ENCODE results near the gene LHX4. TPM values are rescaled to one million over a fixed set of nuclear protein-coding genes. Genes with fewer than 3 reads are reported as not detected.

LHX4 gene
- polyA plus RNA-seq, 1 donor from 2014 or later = 0.25 TPM

DNA sequence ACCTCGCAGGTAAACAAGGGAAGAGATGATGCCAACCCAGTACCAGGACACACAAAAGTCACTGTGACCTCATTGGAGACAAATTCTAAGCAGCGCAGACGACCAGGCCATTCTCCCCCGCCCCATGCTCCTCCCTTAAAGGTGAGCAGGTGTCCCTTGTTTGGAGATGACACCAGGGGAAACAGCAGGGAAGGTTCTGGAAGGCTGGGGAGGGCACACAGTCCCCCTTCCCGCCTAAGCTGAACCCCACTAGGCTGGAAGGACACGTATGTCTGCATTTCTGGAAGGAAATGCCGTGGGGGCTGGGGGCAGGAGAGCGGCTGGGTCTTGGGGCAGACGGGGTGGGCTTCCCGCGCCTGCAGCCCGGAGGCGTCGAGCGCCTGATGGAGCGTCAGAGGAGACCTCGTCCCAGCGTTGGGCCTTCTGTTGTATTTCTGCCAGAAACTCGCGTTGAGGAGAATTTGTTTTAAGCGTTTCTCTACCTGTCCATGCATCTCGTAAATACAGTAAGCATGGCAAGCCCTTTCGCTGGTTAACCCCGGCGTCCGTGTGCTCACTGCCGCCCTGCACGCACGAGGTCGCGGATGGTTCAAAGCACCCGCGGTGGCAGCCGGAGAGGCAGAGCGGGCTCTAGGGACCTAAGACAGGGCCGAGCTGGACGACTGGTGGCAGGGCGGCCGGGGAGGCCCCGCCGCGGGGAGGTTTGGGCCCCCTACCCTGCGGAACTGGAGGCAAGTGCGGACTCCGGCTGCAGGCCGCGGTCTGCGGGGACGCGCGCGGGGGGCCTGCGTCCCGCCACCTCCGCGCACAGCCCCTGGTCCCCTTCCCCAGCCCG lies 1.2 kb upstream of the LHX4 start:
- peak overlapping the region in 2 of 3 donors; percentile 19 to 72 for H3K27ac Mint-ChIP-seq
- H3K4me3 Mint-ChIP-seq = peak overlapping the region; percentile 70 to 85 (median 80)

DNA sequence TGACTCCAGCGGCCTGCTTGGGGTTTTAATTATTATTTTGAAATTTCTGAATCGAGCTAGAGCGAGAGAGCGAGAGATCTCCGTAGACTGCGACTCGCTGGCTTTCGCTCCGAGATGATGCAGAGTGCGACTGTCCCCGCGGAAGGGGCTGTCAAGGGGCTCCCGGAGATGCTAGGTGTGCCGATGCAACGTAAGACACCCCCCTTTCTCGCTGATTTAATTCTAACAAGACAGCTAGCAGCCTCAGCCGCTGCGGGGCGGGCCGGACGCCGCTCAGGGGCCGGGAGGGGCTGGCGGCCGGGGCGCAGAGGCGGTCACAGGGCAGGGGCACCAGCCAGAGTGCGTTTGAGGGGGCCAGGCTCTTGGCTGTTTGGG lies 339 bp downstream of the LHX4 start:
- H3K27ac Mint-ChIP-seq = peak overlapping the region in 1 of 3 donors; percentile 56
- H3K4me1 Mint-ChIP-seq = peaks cover 9 to 22% (median 17%) of the 10 kb centered on the region in 3 donors
- no peaks in the 10 kb centered on the region for H3K36me3 Mint-ChIP-seq
- peaks cover 60% of the 10 kb centered on the region for H3K27me3 Mint-ChIP-seq
- peak overlapping the region; percentile 79 to 93 (median 84) for H3K4me3 Mint-ChIP-seq
- peaks cover 0 to 7% (median 0%) of the 10 kb centered on the region in 3 donors for H3K9me3 Mint-ChIP-seq

More for the DNA sequence above, 1.2 kb upstream of the LHX4 start:
- Mint-ChIP-seq H3K9me3 (peaks cover 0 to 5% (median 0%) of the 10 kb centered on the region in 3 donors), H3K36me3 (no peaks in the 10 kb centered on the region), H3K4me1 (peaks cover 6 to 14% (median 9%) of the 10 kb centered on the region in 3 donors), H3K27me3 (peaks cover 57% of the 10 kb centered on the region)

DNA sequence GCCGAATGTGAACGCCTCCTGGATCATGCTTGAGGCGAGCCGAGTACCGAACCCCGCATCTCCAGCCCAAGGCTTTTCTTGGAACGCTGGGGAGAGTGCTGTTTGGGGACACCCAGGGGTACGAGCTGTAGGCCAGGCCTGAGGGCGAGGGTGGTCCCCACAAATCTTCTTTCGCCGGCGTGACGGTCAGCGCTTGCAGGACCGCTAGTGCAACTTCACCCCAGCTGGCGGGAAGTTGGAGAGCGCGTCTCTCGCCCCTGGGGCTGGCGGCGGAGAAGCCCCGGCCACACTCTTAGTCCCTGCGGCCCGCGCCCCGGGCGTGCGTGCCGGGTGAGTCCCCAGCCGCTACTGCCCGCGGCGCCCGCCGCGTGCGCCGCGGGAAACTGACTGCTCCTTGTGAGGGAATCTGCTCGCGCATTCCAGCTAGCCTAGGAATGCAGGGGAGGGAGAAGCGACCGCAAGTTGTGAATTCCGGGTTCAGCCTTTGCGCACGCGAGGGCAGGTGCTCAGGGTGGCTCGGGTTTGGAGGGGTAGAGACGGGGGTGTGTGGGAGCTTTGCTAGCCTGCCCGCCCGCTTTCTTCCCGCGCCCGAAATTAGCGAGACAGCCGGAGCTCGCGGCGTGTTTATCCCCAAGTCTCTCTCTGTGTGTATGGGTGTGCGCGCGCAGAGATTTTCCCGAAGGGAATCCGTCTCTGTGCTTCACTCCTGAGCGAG lies 884 bp downstream of the LHX4 start:
- Mint-ChIP-seq H3K4me1 (peaks cover 9 to 22% (median 19%) of the 10 kb centered on the region in 3 donors), H3K36me3 (no peaks in the 10 kb centered on the region), H3K9me3 (peaks cover 0 to 7% (median 0%) of the 10 kb centered on the region in 3 donors), H3K27me3 (peaks cover 64% of the 10 kb centered on the region), H3K27ac (peak overlapping the region in 2 of 3 donors; percentile 56 to 76), H3K4me3 (peak overlapping the region; percentile 79 to 93 (median 84))

DNA sequence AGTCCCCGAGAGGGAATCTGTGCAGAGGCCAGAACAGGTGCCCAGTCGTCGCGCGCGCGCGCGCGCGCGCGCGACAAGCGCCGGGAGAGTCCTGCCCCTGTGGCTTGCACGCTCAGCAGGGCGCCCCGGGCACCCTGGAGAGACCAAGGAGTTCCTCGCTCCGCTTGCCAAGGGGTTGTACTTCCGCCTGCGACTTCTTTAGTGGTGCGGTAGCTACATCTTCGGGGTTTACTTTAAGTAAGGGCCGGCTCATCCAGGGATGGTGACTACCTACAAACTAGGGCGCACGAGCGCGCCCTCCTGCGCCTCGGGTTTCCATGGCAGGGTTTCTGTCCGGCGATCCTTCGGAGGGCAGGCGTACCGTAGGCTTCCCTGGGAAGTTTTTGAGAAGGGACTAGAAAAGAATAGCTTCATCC lies 1.4 kb downstream of the LHX4 start:
- Mint-ChIP-seq H3K4me1 (peaks cover 11 to 22% (median 20%) of the 10 kb centered on the region in 3 donors), H3K9me3 (peaks cover 0 to 5% (median 0%) of the 10 kb centered on the region in 3 donors), H3K27me3 (peaks cover 68% of the 10 kb centered on the region)

DNA sequence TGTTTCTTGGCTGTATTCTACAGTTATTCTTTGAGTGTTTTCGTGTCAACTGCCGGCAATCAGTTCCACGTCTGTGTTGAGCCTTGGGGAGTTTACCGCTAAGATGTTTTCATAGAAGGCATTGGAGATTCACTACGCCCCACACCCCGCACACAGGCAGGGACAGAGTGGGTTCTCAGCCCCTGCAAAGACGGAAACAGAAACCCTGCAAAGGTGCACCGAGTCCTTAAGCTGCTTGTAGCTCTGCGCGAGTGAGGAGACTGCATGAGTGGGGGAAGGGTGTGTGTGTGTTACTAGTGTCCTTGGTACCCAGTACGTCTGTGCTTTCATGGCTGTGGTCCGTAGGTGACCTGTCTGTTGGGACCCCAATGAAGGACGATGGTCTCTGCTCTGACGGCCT lies 1.9 kb downstream of the LHX4 start:
- Mint-ChIP-seq H3K27me3 (peaks cover 69% of the 10 kb centered on the region), H3K4me1 (peaks cover 12 to 22% (median 20%) of the 10 kb centered on the region in 3 donors), H3K9me3 (peaks cover 0 to 5% (median 0%) of the 10 kb centered on the region in 3 donors), H3K4me3 (peak overlapping the region in 3 of 4 donors; percentile 71 to 91 (median 81)), H3K36me3 (no peaks in the 10 kb centered on the region), H3K27ac (peak overlapping the region; percentile 69 to 73 (median 70))

More for the DNA sequence above, 1.4 kb downstream of the LHX4 start:
- H3K36me3 Mint-ChIP-seq = no peaks in the 10 kb centered on the region
- peak overlapping the region; percentile 79 to 91 (median 81) for H3K4me3 Mint-ChIP-seq
- H3K27ac Mint-ChIP-seq = peak overlapping the region; percentile 10 to 73 (median 70)

DNA sequence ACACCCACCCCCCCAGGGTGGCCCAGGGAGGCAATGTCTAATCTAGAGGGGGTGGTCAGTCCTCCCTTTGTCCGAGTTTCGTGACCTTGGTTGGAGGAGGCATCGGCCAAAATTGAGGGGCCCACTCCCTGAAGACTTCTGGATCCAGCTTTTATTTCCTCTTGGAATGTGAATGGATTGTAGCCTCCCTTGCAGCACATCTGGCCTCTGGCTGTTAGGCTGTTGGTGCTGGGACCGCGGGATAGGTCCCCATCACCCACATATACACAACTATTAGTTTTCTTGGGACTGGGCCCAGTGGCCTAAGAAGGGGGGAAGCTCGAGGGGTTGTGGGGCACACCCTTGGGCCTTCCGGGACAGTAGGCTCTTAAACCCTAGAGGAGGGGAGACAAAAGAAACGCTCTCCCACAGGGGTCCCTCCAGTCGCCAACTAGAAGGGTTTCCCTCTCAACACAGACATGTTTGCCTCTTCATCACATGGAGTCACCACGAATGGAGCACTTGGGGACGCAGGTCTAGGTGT lies 2.5 kb downstream of the LHX4 start:
- Mint-ChIP-seq H3K36me3 (no peaks in the 10 kb centered on the region), H3K27ac (peak overlapping the region in 2 of 3 donors; percentile 70 to 73), H3K4me1 (peaks cover 12 to 22% (median 20%) of the 10 kb centered on the region in 3 donors), H3K4me3 (peak overlapping the region in 3 of 4 donors; percentile 32 to 81 (median 43)), H3K27me3 (peaks cover 75% of the 10 kb centered on the region), H3K9me3 (peaks cover 0 to 5% (median 0%) of the 10 kb centered on the region in 3 donors)

DNA sequence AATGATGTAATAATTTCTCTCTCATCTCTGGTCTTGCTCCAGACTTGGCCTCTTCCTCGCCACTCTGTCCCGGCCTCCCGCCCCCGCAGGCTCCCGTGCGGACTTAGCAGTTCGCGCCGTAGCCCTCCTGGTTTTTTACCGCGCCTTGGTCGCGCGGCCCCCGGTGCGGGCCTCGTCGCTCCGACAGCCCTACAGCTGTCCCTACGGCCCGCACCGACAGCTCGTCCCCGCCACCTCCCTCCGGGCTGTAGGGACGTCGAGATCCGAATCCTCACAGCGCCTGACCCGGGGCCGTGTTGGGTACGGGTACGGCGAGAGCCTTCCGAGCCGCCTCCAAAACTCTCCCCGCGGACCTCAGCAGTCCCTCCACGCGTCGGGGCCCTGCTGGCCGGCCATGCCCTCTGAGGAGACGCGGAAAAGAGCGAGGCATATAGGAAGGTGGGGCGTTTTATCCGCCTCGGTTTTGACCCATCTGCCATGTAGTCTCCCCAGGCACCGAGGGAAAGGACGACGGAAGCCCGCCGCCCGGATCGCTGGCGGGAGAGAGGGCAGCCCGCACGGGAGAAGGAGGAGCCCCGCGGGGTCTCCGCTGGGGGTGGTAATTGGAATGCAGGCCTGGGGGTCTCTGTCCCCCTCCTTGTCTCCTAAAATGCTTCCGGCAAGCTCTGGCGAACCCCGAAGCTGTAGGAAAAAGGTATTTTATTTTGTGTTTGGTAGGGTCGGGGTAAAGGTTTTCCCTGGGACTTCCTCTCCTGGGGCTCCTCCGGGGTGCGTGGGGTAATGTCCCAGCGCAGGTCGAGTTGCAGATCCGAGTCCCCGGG lies 3.3 kb downstream of the LHX4 start:
- Mint-ChIP-seq H3K4me1 (peaks cover 12 to 20% (median 20%) of the 10 kb centered on the region in 3 donors), H3K27ac (peak overlapping the region; percentile 82 to 92 (median 91))

DNA sequence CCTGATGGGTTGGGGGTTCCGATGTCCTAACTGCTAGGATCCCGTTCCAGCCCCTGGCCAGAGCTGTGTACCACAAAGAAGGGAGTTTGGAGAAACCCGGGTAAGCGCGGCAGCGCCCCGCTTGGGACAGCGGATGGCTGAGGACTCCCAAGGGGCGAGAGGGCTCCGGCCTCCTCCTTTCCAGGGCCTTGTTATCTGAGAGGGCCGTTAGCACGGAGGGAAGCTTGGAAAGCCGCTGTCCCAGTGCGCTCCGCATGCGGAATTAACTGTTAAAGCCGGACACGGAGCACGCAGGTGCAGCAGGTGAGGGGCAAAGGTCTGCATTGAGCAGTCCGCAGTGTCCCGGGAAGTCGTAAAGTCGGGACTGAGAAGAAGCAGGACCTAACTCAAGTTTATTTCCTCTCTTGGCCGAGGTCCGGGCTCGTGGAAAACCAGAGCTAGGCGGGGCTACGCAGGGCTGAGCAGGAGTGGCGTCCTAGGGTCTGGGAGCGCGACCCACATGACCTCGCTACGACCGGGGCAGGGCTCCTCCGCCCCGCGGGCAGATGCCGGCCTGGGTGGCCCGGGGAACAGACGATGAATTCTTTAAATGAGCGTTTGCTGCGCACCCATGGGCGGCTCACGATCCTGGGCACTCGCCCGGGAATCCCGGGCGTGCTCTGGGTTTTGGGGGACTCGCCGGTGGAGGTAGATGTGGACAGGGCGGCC lies 4.5 kb downstream of the LHX4 start:
- Mint-ChIP-seq H3K9me3 (peaks cover 0 to 5% (median 0%) of the 10 kb centered on the region in 3 donors), H3K27ac (peak overlapping the region in 2 of 3 donors; percentile 82 to 92), H3K27me3 (peaks cover 68% of the 10 kb centered on the region), H3K36me3 (no peaks in the 10 kb centered on the region), H3K4me3 (peak overlapping the region in 3 of 4 donors; percentile 68 to 90 (median 77)), H3K4me1 (peaks cover 12 to 18% (median 17%) of the 10 kb centered on the region in 3 donors)

More for the DNA sequence above, 3.3 kb downstream of the LHX4 start:
- Mint-ChIP-seq H3K36me3 (no peaks in the 10 kb centered on the region), H3K27me3 (peaks cover 71% of the 10 kb centered on the region), H3K4me3 (peak overlapping the region in 3 of 4 donors; percentile 43 to 81 (median 55)), H3K9me3 (peaks cover 0 to 5% (median 0%) of the 10 kb centered on the region in 3 donors)

DNA sequence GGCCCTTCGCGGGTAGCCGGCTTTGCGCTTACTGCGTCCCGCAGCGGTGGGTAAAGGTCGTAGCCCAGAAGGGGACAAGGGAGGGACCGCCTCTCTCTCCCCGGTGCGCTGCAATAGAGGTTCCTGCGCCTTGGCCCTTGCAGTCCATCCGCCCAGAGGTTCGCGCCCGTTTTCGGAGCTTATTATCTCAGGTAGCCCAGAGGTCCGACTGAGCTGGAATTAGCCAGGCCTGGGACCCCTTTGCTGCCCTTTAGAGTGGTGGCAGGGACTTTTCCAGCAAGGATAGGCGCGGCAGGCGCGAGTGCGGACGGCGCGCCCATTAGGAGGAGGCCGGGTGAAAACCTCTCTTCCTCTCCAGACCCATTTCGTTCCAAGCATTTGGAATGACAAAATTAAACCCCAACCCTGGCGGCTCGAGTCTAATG lies 5.0 kb downstream of the LHX4 start:
- no peaks in the 10 kb centered on the region for H3K36me3 Mint-ChIP-seq

DNA sequence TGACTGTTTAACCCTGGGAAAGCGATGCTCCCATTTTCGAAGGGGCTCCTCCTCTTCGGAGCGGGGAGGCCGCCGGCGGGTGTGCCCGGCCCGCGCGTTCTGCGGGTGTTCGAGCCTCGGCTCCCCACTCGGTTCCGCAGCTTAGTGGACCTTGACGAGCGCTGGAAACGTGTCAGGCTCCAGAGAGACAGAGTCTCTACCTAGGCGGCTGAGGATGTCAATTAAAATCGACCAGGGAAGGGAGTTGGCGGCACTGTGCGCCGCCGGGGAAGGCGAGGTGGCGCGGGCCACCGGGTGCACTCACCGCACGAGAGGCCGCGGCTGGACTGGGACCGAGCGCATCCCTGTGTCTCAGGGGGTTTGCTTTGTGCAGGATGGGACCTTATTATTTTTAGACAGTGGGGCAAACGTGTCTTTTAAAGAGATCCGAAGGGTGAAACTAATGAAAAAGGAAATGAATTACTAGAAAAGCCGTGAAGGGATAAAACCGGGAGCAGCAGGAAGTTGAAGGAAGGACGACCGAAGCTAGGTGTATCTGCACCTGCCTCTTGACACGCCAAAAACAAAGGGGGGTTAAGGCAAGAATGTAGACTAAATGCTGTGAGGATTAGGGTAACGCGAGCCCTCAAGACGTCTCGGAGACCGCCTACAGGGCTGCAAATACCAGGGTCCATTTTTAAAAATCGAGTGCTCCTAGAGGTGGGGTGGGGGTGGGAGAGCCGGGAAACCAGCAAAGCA lies 5.6 kb downstream of the LHX4 start:
- Mint-ChIP-seq H3K4me1 (peaks cover 12 to 18% (median 17%) of the 10 kb centered on the region in 3 donors), H3K27me3 (peaks cover 73% of the 10 kb centered on the region), H3K36me3 (no peaks in the 10 kb centered on the region), H3K27ac (peak overlapping the region; percentile 5 to 77 (median 46)), H3K4me3 (peak overlapping the region in 3 of 4 donors; percentile 2 to 87 (median 74)), H3K9me3 (peaks cover 0 to 5% (median 0%) of the 10 kb centered on the region in 3 donors)

More for the DNA sequence above, 5.0 kb downstream of the LHX4 start:
- H3K27me3 Mint-ChIP-seq = peaks cover 72% of the 10 kb centered on the region
- H3K4me3 Mint-ChIP-seq = peak overlapping the region in 3 of 4 donors; percentile 9 to 68 (median 23)
- peak overlapping the region; percentile 53 to 92 (median 77) for H3K27ac Mint-ChIP-seq
- H3K4me1 Mint-ChIP-seq = peaks cover 12 to 18% (median 17%) of the 10 kb centered on the region in 3 donors
- H3K9me3 Mint-ChIP-seq = peaks cover 0 to 5% (median 0%) of the 10 kb centered on the region in 3 donors

DNA sequence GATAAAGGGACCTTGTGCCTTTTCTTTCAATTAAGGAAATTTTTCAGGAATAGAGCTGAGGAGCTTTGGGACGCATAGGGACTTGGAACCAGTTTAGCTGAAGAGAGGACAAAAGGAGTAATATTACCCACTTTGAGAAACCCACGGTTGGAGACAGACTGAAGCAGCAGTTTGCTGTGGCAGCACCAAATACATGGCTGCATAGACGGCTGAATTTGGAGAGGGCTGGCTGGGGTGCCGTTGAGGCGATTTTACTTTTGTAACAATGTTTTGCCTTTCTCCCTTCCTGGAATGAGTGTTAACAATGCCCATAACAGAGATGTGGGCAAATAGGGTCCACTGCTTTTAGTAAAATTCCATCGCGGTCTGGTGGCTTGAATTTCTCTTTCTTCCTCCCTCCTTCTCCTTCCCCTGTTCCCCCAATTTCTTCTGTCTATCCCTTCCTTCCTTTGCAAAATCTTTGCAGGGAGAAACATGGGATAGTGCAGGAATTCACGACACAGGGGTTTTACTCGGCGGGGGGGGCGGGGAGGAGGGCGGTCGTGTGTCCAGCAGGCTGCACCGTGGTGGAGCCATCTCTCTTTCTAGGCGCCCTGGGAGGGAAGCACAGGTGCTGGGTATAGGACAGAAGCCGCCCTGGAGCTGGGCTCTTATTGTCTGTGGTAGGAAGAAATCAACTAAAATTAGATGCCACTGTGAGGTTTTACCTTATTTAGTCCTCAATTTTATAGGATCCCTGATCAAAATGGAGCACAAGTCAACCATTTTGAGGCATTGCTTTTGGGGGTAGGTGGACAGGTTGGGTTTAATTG lies 6.8 kb downstream of the LHX4 start:
- Mint-ChIP-seq H3K27me3 (peaks cover 77% of the 10 kb centered on the region), H3K4me1 (peaks cover 8 to 14% (median 13%) of the 10 kb centered on the region in 3 donors), H3K9me3 (peaks cover 0 to 5% (median 0%) of the 10 kb centered on the region in 3 donors), H3K27ac (peak overlapping the region in 2 of 3 donors; percentile 26 to 77), H3K4me3 (peak overlapping the region in 1 of 4 donors; percentile 2), H3K36me3 (no peaks in the 10 kb centered on the region)

DNA sequence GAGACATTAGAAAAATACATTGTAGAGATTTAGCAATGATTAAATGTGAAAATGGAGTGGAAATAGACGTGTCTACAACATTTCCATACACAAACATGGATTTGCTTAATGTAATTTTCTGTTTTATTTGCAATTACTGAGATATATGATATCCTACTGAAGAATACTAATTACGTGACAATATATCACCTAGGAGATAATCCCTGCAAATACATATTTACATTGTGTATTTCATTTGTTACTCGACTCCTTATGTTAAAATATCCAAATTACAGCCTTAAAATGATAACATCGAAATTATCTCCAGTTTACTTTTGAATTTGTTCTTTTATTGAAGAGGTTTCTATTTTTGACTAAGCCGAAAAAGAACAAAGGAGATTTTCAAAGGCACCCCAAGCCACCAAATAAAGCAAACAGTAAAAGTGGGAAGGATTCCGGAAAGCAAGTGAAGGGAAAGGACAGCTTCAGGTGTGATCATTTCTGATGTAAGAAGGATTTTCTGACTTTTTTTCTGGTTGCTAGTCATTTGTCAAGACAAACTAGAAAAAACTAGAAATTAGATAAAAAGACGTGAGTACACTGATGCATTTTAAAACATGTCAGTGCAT lies 7.9 kb downstream of the LHX4 start:
- H3K9me3 Mint-ChIP-seq = peaks cover 0 to 3% (median 0%) of the 10 kb centered on the region in 3 donors
- no peaks in the 10 kb centered on the region for H3K36me3 Mint-ChIP-seq
- H3K27ac Mint-ChIP-seq = peak overlapping the region in 1 of 3 donors; percentile 26
- H3K4me1 Mint-ChIP-seq = peaks cover 6 to 12% (median 8%) of the 10 kb centered on the region in 3 donors
- no peak overlapping the region for H3K4me3 Mint-ChIP-seq
- H3K27me3 Mint-ChIP-seq = peaks cover 72% of the 10 kb centered on the region

Measured in IgD-negative memory B cell (primary cell).